Hepatocyte (in vitro differentiated cells): ENCODE results near the gene SLC2A11. TPM values are rescaled to one million over a fixed set of nuclear protein-coding genes. Genes with fewer than 3 reads are reported as not detected.

Experiments
- DNase-seq: peaks from one replicate; pipeline ENCODE4 v3.0.0-alpha.2; 2016; ENCODE audit warnings: low spot score
- H2AFZ ChIP-seq: fragments of 200-600 bp; sonication (generic); 2 replicates; pipeline ENCODE4 v1.6.0; 2016; ENCODE audit warnings: antibody characterized with exemption, mild to moderate bottlenecking
- H3K27ac ChIP-seq: fragments of 200-600 bp; sonication (generic); 2 replicates; pipeline ENCODE4 v1.5.1; 2016; ENCODE audit warnings: mild to moderate bottlenecking
- H3K27me3 ChIP-seq: fragments of 200-600 bp; sonication (generic); 2 replicates; pipeline ENCODE4 v1.6.1; 2016
- H3K36me3 ChIP-seq: fragments of 200-600 bp; sonication (generic); replicated peaks from 2 replicates; pipeline ENCODE4 v1.5.1; 2016; ENCODE audit warnings: low read depth; ENCODE audit not compliant: insufficient read depth
- H3K4me1 ChIP-seq: fragments of 200-600 bp; sonication (generic); 2 replicates; pipeline ENCODE4 v1.5.1; 2016; ENCODE audit warnings: mild to moderate bottlenecking, moderate library complexity; ENCODE audit not compliant: insufficient read depth
- H3K4me2 ChIP-seq: fragments of 200-600 bp; sonication (generic); 2 replicates; pipeline ENCODE4 v1.6.0; 2016
- H3K4me3 ChIP-seq: fragments of 200-600 bp; sonication (generic); 2 replicates; pipeline ENCODE4 v1.5.1; 2016; ENCODE audit warnings: mild to moderate bottlenecking
- H3K79me2 ChIP-seq: fragments of 200-600 bp; sonication (generic); 2 replicates; pipeline ENCODE4 v1.6.0; 2017; ENCODE audit warnings: mild to moderate bottlenecking
- H3K9me2 ChIP-seq: fragments of 200-600 bp; sonication (generic); replicated peaks from 2 replicates; pipeline ENCODE4 v1.6.0; 2017; ENCODE audit warnings: mild to moderate bottlenecking; ENCODE audit not compliant: insufficient read depth
- H3K9me3 ChIP-seq: fragments of 200-600 bp; sonication (generic); 2 replicates; pipeline ENCODE4 v1.5.1; 2016; ENCODE audit warnings: low read depth, mild to moderate bottlenecking
- H4K20me1 ChIP-seq: fragments of 200-600 bp; sonication (generic); 2 replicates; pipeline ENCODE4 v1.6.0; 2016; ENCODE audit warnings: mild to moderate bottlenecking; ENCODE audit not compliant: insufficient read depth, poor library complexity, severe bottlenecking
- CTCF ChIP-seq: fragments of 200-600 bp; sonication (generic); IDR thresholded peaks from 2 replicates; pipeline ENCODE4 v1.5.1; 2016; ENCODE audit warnings: antibody characterized with exemption, mild to moderate bottlenecking; ENCODE audit not compliant: poor library complexity
- EZH2 ChIP-seq: fragments of 200-600 bp; sonication (generic); IDR thresholded peaks from 2 replicates; pipeline ENCODE4 v1.6.1; 2016; ENCODE audit warnings: antibody characterized with exemption, mild to moderate bottlenecking, borderline replicate concordance
- EZH2phosphoT487 ChIP-seq: fragments of 200-600 bp; sonication (generic); IDR thresholded peaks from one replicate; pipeline ENCODE4 v1.6.1; 2018; ENCODE audit warnings: antibody characterized with exemption, mild to moderate bottlenecking, low read depth, moderate library complexity; ENCODE audit not compliant: unreplicated experiment, severe bottlenecking
- WGBS: methylation state at CpG from one replicate; pipeline ENCODE4 v1.1.6; 2016; ENCODE audit warnings: low lambda C conversion rate; ENCODE audit errors: missing lambda C conversion rate; 5-methylcytosine and 5-hydroxymethylcytosine counted together
- polyA plus RNA-seq: library from polyadenylated mRNA; unstranded; fragments of >200 nt; fragmentation: Nextera tagmentation; extraction: Ambion mirVana; gene quantifications from 2 replicates; pipeline ENCODE4 v1.2.1, GENCODE V29; 2016
- total RNA-seq: library from RNA; depleted of rRNA; stranded (reverse); fragments of >200 nt; gene quantifications from 2 replicates; pipeline ENCODE4 v1.2.3, GENCODE V29; 2014

The SLC2A11 gene
- total and polyA plus RNA-seq, 2 experiments from 2014 or later: 15.0 TPM

GRCh38 chr22:23841736-23842445 is 15.8 kb upstream of the SLC2A11 start:
- Histone ChIP-seq H3K9me2 (no peaks in the 10 kb centered on the region), H2AFZ (no peak overlapping the region), H3K9me3 (no peaks in the 10 kb centered on the region), H3K27ac (peak overlapping the region; percentile 60), H3K36me3 (no peaks in the 10 kb centered on the region), H3K4me3 (no peak overlapping the region), H3K79me2 (no peaks in the 10 kb centered on the region), H3K27me3 (no peaks in the 10 kb centered on the region), H4K20me1 (no peaks in the 10 kb centered on the region), H3K4me1 (peaks cover 27% of the 10 kb centered on the region), H3K4me2 (no peak overlapping the region)
- no peak for DNase-seq
- WGBS: 55% methylated on average over 16 of the region's 20 CpGs
- TF ChIP-seq CTCF (no peak), EZH2phosphoT487 (no peak), EZH2 (no peak)

DNA sequence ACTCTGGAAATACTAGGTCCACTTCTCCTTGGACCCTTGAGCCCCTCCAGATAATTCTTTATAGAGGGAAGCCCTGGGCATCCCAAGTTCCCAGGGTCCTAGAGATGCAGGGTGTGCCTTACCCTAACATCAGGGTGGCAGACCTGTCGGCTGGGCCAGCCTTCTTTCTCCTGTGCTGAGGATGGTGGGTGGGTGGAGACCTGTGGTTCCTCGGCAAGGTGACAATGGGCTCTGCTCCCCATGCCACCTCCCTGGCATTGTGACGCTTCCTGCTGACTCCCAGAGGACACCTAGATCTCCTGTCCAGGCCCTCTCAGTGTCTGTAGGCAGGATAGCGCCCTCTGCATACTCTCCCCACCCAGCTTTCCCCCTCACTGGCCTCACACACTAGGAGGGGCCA is 15.1 kb upstream of the SLC2A11 start:
- Histone ChIP-seq H3K79me2 (no peaks in the 10 kb centered on the region), H3K4me2 (no peak overlapping the region), H3K9me3 (no peaks in the 10 kb centered on the region), H3K27me3 (no peaks in the 10 kb centered on the region), H3K36me3 (no peaks in the 10 kb centered on the region), H3K27ac (peak overlapping the region; percentile 60), H3K4me3 (no peak overlapping the region), H4K20me1 (no peaks in the 10 kb centered on the region), H3K9me2 (no peaks in the 10 kb centered on the region), H3K4me1 (peaks cover 30% of the 10 kb centered on the region), H2AFZ (no peak overlapping the region)
- TF ChIP-seq EZH2 (no peak), EZH2phosphoT487 (no peak), CTCF (no peak)
- DNase-seq: no peak
- 84% methylated on average over 4 of the region's 4 CpGs for WGBS

DNA sequence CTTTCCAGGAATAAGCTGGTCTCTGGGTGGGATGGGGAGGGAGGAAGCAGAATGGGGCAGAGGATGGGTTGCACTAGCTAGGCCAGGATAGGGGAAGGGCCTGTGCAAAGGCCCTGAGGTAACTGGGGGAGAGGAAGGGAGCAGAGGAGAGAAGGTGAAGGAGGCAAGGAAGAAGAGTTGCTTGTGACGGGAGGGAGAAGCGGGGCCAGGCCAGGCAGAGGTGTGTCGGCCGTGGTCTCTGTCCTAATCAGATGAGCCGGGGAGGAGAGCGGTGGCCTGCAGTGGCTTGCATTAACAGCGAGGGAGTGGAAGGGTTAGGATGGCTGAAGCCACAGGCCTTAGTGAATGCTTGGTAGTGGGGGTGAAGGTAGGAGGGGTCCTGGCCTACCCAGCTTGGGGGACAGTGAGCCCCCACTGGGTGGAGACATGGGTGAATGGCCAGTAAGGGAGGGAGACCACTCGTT is 12.9 kb upstream of the SLC2A11 start:
- Histone ChIP-seq H3K27ac (no peak overlapping the region), H3K36me3 (no peaks in the 10 kb centered on the region), H3K9me2 (no peaks in the 10 kb centered on the region), H3K4me3 (no peak overlapping the region), H3K4me1 (peaks cover 33% of the 10 kb centered on the region), H3K9me3 (no peaks in the 10 kb centered on the region), H3K4me2 (no peak overlapping the region), H3K27me3 (no peaks in the 10 kb centered on the region), H3K79me2 (no peaks in the 10 kb centered on the region), H4K20me1 (no peaks in the 10 kb centered on the region), H2AFZ (no peak overlapping the region)
- no peak for TF ChIP-seq EZH2
- TF ChIP-seq EZH2phosphoT487: no peak
- TF ChIP-seq CTCF: no peak
- no peak for DNase-seq
- WGBS: 81% methylated on average over 8 of the region's 8 CpGs
